HK-2 (cell line): ENCODE measurements around the gene AGAP1.
A peak's percentile ranks its signal among the peaks of the same experiment; 100 is the strongest.

Source experiments
- DNase-seq: peaks from one replicate; pipeline ENCODE4 v3.0.0-alpha.2; 2018; ENCODE audit not compliant: unreplicated experiment

The AGAP1 gene

DNA sequence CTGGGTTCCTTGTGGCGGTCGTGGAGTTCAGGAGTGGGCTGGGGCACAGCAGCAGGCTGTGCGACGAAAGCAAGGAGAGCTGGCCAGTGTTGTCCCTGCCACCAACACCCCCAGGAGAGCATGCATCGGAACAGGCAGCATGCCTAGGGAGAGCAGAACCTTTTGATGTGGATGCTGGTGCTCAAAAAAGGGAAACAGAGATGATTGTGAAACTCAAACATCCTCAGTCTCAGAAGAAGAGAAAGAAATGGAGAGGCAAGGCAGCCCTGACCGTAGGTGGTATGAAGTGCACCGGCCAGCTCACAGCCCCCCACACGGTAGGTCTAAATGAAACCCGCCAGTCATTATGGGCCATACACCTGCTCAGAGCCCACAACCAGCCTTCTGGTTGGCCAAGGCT is 420.9 kb downstream of the AGAP1 start:
- no peak for DNase-seq

DNA sequence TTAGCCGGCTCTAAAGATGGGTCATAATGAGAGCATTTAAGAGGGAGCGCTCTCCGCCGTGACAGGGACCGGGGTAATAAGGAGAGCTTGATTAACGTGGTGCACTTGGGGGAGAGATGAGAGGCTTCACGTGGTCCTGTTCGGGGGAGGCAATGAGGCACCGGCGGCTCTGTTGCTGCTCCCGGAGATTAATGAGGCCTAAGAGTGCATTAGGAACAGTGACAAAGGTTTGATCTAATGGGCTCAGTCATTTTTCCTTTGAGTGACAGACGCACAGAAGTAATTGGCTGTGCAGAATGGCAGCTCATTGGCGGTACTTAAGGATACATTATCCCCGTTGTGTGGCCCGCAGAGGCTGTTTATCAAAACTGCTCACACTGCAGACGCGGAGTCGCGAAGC is 423.7 kb downstream of the AGAP1 start:
- no peak for DNase-seq

DNA sequence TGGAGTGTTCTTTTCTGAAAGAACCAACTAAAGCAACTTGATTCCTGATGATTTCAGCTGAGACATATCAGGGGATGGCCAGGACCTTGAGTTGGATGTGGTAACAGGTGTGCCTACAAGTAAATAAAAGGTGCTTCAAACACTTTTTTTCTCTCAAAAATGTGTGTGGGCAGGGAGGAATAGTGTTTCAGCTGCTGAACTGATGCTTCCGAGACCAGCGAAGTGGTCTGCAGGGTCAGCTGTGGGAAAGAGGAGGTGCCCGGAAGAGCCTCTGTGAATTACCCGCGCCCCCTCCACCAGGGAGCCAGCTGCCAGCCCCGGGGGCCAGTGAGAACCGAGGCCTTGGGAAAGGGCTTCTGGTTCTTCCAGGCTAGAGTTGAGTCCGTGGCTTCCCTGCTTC is 425.0 kb downstream of the AGAP1 start:
- no peak for DNase-seq

DNA sequence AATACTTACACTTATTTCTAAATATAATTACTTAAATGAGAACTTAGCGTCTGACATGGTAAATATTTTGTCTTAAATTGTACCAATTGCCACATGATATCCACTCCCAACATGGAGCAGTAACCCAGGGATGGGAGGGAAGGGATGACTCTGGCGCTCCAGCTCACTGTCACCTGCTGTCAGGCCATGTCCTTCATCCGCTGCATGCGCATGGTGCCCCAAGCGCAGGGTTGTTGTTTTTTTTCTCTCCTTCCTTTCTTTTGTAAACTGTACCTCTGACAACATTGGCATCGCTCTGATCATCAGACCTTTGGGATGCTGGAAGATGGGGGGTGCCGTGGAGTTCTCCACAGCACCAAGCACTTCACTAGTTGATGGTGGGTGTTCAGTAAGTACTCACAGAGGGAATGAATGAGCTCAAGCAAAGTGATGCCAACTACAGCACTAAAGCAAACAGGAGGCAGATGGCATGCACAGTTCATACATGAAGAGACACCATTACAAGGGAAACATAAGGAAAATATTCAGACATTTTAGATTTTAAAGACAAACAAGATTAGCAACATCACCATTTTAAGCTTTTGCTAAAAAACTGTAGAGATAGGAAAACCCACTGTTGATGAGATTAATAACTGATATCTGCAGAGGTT is 426.5 kb downstream of the AGAP1 start:
- no peak for DNase-seq

DNA sequence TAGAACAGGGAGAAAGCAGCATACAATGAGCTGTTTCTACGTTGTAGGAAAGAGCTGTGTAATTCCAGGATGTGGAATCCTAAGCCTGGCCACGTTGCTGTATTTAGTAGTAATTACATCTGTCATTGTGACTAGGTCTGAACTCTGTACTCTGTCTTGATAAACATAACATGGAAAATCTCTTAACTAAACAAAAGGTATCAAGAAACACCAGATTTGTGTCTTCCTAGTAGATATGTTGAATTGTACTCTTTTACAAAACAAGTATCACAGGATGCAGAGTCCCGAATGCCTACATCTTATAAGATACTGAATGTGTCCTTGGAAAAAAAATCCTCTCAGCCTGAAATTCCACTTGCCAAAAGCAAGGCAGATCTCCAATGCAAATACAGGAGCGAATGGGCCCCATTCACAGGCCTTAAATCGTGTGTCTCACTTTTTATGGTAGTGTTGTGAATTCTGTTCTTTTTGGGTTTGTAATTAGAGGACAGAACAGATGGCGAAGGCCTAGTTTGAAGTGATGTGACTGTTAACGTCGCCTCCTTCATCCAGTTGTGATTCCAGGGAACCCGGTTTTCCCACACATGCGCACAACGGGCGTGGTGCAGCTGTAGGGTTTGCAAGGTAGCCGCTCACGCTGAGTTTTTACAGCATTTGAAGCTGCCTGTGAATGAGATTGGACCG is 427.8 kb downstream of the AGAP1 start:
- no peak for DNase-seq

DNA sequence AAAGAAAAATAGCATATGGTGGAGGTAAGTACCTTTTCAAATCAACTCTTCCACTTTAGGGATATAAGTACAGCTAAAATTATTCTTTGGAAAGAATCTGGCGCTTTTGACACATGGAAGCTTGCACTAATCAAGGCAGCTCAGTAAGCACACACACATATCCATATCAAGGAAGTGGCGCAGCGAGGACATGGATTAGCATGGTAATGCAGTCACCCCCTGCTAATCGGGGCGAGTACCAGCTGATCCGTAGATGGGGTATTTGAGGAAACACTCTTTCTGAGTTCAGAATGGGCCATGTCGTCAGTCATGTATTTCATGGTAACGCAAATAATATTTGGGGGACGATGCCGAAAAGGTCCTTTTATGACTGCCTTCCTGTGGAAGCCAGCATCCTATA is 429.0 kb downstream of the AGAP1 start:
- DNase-seq: no peak

DNA sequence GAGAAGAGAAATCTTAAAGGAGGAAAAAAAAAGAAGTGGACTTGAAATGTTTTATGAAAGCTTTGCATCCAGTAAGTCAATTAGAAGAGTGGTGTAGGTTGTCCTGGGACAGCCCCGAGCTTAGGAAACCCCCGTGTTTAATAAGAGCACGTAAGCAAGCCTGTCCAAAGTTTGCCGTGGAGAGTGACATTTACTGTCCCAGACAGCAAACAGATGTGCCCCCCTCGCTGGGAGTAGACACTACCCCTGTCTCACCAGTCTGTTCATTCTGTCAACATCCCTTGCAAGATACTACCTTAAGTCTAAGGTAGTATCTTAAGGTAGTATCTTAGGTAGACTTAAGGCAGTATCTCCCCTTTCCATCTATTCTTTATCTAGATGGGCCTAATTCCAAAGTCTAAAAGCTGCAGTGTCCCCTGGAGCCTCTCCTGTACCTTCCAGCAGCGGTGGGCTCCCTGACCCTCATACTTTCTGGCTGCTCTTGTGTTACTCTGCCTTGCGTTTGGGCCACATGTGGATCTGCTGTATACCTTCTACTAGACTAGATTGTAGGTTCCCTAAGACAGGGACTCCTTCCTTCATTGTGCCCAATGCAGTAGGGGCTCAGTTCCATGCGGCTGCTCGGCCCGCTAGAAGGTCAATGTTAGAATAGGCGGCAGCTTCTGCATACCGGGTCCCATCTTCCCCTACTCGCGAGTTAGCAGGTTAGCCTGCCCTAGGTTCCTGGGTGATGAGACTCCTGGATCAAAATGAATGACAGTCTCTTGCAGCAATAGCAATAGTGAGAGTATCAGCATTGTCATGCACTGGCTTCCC is 430.2 kb downstream of the AGAP1 start:
- no peak for DNase-seq

DNA sequence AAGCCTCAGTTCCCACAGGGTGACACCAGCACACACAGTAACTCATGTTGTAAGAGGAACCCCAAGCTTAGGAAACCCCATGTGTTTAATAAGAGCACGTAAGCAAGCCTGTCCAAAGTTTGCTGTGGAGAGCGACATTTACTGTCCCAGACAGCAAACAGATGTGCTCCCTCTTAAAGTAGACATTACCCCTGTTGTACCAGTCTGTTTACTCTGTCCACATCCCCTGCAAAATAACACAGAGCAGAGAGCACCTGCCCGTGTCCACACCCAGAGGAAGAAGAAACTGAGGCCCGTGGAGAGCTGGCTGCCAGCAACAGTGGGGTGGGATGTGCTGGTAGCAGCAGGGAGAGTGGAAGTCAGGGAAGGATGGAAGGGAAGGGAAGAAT is 430.8 kb downstream of the AGAP1 start:
- DNase-seq: no peak

DNA sequence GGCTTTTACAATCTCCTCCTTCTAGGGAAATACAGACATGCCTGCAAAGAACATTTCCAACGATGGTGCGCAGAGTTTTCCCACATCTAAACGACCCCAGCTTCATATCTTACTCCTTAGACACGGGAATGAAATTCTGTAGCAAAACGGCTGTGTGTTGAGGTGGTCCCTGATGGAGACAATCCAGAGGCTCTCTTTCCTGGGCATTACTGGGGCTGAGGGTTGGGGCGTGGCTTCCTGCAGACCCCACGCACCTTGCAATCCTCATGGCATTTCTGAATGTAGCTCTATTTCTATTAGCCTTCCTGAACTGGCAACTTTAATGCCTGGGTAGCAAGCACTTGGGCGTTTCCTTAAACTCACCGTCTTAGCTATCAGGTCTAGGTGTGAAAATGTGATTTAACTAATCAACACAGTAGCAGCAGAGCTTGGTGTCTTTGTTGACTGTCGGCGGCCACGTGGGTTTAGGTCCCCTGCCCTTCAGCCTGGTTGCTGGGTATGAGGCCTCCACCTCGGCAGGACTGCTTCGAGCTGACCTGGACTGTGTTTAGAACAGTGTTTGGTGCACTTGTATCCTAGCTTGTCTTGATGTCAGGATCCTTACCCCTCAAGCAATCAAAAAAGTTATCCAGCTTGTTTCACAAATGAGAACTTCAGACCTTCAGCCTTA is 431.5 kb downstream of the AGAP1 start:
- DNase-seq: no peak

DNA sequence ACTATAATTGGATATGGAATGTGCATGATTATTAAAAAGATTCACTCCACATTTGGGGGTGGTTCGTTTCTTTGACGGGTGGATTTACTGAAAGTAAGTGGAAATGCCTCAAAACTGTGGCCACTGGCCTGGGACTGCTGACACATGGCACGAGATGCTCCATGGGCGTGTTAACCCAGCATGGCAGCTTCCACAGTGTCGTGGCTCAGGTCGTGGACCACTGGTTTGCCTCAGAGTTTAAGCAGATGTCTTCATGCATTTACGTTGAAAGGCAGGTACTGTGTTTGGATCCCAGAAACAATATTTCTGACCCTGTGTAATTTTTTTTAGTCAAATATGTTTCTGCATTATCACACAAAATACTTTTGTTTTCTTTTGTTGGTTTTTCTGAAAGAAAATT is 432.4 kb downstream of the AGAP1 start:
- no peak for DNase-seq

DNA sequence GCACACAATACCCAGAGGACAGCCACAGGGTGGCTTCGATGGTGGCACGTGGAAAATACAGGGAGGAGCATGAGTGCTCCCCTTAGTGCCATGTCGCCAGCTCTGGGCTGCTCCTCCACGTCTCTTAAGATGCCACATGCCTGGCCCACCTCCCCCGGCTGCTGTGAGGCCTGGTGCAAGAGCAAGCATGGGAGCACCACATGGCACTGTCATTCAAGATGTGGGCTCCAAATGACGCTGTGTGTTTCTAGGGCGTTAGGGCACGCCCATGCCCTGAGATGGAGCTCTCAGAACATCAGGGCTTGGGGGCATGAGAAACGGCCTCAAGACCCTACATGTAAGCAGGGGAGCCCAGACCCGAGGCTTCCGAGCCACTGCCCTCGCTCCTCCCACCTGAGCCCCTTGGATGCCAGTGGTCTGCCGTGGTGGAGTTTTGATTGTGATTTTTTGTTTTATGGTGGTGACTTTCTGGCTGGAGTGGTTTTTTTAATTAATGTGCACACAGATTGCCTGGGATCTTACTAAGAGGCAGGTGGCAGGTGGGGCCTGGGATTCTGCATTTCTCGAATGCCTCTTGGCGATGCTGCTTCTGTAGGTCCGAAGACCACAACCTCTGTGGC is 435.0 kb downstream of the AGAP1 start:
- DNase-seq: no peak

DNA sequence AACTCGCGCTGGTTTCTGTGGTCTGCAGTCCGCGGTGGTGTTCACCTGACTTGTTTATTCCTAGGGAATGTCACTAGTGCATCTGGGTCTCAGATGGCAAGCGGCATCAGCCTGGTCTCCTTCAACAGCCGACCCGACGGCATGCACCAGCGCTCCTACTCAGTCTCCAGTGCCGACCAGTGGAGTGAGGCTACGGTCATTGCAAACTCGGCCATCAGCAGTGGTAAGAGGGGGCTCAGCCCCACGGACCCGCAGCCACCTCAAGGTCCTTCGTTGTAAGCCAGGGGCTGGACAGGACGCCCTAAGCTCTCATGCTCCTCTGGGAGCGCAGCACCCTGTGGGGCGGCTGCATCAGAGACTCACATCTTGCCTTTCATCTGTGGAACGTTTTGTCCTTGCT is 436.9 kb downstream of the AGAP1 start:
- no peak for DNase-seq

DNA sequence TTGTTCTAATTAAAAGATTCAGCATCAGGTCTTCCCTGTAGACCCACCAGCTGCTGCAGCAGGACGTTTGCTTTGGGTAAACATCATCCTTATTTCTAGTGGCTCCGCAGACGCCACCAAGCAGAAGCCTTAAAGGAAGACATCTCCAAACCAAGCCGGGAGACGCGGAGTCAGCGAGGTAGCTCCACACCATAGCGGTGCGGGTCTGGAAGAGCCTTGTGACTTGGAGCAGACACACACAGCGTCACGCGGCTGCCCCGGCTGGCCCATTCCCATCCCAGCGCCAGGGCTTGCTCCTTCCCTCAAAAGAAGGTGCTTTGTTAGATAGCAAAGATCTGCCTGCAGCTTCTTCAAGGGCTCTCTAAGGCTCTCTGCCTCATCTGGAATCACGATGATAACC is 437.8 kb downstream of the AGAP1 start:
- no peak for DNase-seq

DNA sequence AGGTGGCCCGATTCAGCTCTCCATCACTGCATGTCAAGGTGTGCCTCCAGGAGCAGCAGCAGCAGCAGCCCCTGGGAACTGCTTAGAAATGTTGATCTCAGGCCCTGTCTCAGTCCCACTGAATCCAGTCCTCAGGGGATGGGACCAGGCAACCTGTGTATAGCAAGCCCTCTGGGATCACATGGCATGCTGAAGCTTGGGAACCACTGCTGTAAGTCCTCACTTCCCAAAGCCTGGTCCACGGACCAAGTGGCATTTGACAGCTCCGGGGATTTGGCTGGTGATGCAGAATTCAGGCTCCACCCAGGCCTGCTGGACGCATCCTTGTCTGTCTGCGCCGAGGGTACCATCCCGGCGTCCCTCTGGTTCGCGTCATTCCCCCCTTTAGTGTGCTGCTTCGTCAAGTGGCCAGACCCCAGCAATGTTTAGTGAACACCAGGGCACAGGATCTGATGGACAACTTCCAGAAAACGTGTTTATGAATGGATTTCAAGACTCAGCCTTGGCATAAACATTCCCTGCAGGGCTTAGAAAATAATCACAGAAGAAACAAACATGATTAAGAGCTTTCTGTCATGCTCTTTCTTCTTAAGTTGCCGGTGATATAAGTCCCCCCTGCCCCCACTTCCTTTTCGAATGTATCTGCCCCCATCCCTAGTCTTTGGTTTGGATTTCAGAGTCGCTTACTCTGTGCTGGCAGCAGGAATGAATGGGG is 440.4 kb downstream of the AGAP1 start:
- DNase-seq: no peak

DNA sequence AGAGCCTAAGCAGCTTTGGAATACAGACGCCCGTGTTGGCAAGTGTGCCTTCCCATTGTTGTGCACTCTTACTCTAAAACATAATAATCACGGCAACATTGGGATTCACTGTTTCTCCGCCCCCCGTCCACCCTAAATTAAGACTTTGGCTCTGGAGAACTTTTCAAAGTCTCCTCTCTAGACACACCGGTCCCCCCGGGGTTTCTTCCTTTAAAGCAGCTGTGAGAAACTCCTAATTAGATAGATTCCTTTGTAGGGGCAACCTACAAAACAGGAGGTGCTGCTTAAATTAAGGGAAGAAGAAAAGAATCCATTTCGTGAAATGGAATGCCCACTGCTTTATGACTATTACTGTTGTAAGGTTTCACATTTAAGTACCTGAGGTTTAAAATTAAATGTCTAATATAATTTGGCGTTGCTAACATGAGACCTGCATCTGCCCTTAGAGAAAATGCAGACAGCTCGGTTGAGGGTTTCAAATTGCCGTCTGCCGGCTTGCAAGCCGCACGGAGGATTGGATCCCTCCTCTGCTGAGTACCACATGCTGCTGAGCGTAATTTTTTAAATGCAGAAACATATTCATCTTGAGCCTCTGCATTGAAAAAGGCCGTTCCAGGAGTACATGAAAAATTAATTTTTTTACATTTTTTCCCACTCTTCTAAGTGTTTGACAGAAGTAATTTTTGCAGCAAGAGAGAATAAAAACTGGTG is 441.1 kb downstream of the AGAP1 start:
- no peak for DNase-seq

DNA sequence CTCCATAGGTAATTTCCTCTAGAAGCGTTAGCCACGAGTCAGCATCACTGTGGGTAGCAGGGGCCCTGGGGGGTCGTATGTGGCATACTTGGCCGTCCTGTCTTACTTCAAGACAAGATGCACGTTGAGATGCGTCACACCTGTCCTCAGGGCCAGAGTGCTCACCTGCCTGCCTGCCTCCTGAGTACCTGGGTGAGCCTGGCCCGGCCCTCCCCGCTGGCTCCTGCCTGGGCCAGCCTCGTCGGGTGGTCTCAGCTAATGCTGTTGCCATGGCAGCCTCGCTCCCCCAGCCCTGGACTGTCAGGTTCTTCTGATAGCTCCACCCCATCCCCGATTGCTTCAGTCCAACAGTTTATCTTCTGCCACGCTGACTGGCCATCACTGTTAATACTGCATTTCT is 441.9 kb downstream of the AGAP1 start:
- peak; percentile 14 for DNase-seq

DNA sequence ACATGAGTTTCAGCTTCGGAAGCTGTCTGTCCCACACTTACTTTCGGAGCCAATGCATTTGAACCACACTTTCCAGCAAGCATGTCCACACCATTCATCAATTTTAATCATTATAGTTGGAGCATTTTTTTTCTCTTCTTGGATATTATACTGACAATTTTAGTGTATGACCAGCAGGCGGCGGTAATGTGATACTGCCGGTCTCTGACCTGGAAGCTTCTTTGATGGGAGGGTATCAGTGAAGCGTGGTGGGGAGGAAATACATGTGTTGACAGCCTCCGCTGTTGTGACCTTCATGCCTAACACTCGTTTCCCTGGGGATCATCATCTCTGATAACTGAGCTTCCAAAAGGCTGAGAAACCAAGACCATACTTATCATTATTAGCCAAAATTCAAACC is 442.6 kb downstream of the AGAP1 start:
- no peak for DNase-seq

DNA sequence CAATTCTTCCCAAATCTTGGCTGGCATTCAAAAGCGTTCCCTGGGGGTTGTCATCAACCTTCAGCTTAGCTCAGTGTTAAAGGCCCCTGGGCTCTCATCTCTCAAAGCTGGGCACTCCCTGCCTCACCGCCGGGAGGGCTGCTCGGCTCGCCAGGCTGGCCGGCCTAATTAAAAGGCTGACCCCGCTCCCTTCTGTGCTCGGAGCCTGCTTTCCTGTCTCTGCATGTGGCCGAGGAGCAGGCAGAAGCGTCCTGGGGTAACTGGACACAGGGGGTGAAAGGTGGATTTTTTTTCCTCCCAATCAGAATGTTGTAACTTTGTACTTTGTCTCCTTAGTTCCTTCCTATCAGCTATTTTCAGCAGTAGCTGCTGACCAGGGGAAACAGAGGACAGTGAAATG is 443.2 kb downstream of the AGAP1 start:
- DNase-seq: no peak

DNA sequence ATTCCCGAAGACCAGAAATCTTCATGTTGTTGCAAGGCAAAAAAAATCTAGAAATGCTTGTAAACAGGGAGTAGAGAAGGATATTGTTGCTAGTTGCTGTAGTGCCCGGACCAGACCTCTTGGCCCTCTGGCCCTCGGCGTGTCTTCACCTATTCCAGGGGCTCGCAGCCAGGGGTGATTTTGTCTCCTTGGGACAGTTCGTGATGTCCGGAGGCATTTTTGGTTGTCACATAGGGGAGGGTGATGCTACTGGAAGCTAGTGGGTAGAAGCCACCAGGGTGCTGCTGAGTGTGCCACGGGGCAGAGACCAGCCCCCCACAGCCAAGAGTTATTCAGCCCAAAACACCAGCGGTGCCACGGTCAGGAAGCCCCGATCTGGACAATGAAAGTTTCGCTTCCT is 443.7 kb downstream of the AGAP1 start:
- no peak for DNase-seq

DNA sequence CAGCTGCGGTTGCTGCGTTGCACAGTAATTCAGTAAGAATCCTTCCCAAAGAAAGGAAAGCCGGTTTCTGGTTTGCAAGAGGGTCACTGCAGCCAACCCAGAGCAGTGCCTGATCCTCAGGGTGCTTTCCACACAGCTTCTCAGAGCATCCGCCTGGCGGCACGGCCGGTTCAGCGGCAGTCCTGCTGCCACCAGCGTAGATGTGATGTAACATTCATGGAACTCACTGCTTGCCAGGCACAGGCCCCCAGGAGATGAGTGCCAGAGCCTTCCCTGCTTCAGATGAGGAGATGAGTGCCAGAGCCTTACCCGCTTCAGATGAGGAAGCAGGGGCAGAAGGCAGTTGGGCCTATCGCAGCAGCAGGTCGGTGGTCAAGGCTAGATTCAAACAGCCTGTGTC is 444.1 kb downstream of the AGAP1 start:
- DNase-seq: no peak

DNA sequence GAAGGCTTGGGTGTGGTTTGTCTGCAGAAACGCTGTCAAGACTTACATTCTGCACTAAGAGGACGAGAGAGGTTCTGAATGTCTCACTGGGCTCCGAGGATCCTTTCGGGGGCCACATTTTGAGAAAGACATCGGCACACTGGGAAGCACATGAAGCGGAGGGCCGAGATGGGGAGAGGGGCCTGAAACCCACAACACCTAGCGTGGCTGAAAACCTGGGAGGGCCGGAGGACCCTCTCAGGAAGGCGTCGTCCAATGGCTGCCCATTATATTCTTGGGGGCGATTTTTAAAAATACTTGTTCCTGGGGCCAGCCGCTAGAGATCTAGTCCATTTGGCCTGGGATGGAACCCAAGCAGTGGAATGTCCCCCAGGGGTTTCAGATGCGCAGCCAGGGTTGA is 444.8 kb downstream of the AGAP1 start:
- no peak for DNase-seq
